ENCODE measurements around the gene MPPED2. TPM values are rescaled to one million over a fixed set of nuclear protein-coding genes. Genes with fewer than 3 reads are reported as not detected.

Gene MPPED2
- total and polyA plus RNA-seq, 12 donors, result 2.1 to 28.3 (median 5.7) TPM

DNA sequence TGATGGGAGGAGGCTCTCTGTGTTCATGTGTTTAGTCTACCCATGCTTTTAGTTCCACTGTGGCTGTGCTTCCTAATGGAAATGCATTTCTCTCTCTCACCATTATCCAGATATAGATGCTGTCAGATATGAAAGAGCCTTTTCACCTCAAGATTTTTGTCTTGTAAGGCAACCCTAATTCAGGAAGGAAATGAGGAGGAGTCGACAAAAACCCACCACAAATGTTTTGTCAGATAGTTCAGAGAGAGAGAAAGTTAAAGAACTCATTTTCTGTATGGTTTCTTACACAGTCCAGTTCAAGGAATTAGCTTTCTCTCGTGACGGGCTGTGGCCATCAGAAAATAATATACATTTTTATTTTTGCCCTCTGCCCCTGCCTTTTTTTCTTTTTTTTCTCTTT, 180.8 kb downstream of the MPPED2 start:
- Histone ChIP-seq H3K9me3 (replicated peaks in 1 of 3) (no peaks in the 10 kb centered on the region), H3K36me3 (replicated peaks in 1 of 2) (no peaks in the 10 kb centered on the region), H3K27me3 (no peaks in the 10 kb centered on the region), H3K4me1 (replicated peaks in 1 of 2) (no peaks in the 10 kb centered on the region), H3K27ac (no peak overlapping the region), H3K4me3 (no peak overlapping the region)
- TF ChIP-seq, protein P1, sequence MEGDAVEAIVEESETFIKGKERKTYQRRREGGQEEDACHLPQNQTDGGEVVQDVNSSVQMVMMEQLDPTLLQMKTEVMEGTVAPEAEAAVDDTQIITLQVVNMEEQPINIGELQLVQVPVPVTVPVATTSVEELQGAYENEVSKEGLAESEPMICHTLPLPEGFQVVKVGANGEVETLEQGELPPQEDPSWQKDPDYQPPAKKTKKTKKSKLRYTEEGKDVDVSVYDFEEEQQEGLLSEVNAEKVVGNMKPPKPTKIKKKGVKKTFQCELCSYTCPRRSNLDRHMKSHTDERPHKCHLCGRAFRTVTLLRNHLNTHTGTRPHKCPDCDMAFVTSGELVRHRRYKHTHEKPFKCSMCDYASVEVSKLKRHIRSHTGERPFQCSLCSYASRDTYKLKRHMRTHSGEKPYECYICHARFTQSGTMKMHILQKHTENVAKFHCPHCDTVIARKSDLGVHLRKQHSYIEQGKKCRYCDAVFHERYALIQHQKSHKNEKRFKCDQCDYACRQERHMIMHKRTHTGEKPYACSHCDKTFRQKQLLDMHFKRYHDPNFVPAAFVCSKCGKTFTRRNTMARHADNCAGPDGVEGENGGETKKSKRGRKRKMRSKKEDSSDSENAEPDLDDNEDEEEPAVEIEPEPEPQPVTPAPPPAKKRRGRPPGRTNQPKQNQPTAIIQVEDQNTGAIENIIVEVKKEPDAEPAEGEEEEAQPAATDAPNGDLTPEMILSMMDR (IDR thresholded peaks at IDR 0.05), result no peak
- TF ChIP-seq POLR2A (IDR thresholded peaks at IDR 0.05), result no peak
- no peak for DNase-seq
- 68 to 73% (median 72%) methylated on average over 3 of the region's 3 CpGs for WGBS, 4 donors
- intact Hi-C loops (cut with DNase I), result no loop called here

- Histone ChIP-seq H3K4me3 (no peak overlapping the region), H3K36me3 (replicated peaks in 1 of 2) (no peaks in the 10 kb centered on the region), H3K4me1 (replicated peaks in 1 of 2) (no peaks in the 10 kb centered on the region), H3K9me3 (replicated peaks in 1 of 3) (no peaks in the 10 kb centered on the region), H3K27me3 (no peaks in the 10 kb centered on the region), H3K27ac (no peak overlapping the region)
- intact Hi-C loops (cut with DNase I), result no loop called here
- no peak for DNase-seq
- WGBS, 4 donors, result 73 to 93% (median 86%) methylated on average over 3 of the region's 3 CpGs
- TF ChIP-seq POLR2A (IDR thresholded peaks at IDR 0.05), result no peak
- TF ChIP-seq, protein P1 (IDR thresholded peaks at IDR 0.05), result no peak
Observed at GRCh38 chr11:30404136-30404535, 182.0 kb downstream of the MPPED2 start.

DNA sequence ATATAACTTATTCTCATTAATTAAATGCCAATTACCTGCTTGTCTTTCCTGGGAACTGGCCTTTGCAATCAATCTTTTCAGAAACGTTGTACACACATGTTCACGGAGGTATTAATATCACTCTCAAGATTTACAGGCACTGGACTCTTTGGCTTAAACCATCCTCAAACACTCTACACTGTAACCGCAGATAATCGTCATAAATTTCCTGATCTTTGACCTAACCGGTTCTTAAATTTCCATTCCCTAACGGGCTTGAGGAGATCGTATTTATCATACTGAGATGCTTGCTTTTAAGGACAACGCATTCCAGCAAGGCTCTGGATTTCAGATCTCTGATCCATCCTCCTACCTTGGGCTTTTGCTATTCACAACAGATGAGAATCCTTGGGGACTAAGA, 190.4 kb downstream of the MPPED2 start:
- H3K27me3 ChIP-seq, result no peaks in the 10 kb centered on the region
- no peak for DNase-seq
- H3K4me1 ChIP-seq (replicated peaks in 1 of 2), result peaks cover 5 to 10% of the 10 kb centered on the region in 2 donors
- no peak overlapping the region for H3K4me3 ChIP-seq
- H3K9me3 ChIP-seq (replicated peaks in 1 of 3), result no peaks in the 10 kb centered on the region
- intact Hi-C loops (cut with DNase I), result no loop called here
- no peak overlapping the region for H3K27ac ChIP-seq
- WGBS, 4 donors, result 43 to 62% (median 57%) methylated on average over 8 of the region's 8 CpGs
- TF ChIP-seq, protein P1 (IDR thresholded peaks at IDR 0.05), result no peak
- no peak for TF ChIP-seq POLR2A (IDR thresholded peaks at IDR 0.05)
- no peaks in the 10 kb centered on the region for H3K36me3 ChIP-seq (replicated peaks in 1 of 2)

DNA sequence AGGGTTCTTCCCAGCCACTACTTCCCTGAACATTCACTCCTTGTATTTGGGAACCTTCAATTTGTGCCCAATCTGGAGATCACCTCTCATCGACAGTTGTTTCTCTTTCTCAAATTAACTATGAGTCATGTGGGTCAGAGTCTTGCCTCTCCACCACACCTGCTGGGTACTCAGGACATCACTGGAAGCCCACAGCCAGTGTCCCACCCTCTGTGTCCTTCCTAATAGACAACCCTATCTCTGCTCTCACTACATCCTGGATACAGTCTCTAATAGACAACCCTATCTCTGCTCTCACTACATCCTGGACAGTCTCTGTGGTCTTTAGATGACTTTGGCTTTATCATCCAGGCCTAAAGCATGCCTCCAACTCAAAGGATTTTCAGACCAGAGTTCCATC, 193.1 kb downstream of the MPPED2 start:
- Histone ChIP-seq H3K4me3 (no peak overlapping the region), H3K27ac (no peak overlapping the region), H3K27me3 (no peaks in the 10 kb centered on the region), H3K4me1 (replicated peaks in 1 of 2) (peaks cover 5 to 10% of the 10 kb centered on the region in 2 donors), H3K9me3 (replicated peaks in 1 of 3) (no peaks in the 10 kb centered on the region), H3K36me3 (replicated peaks in 1 of 2) (no peaks in the 10 kb centered on the region)
- WGBS, 4 donors, result 62 to 86% (median 76%) methylated on average over 1 of the region's 1 CpG
- intact Hi-C loops (cut with DNase I), result no loop called here
- no peak for TF ChIP-seq POLR2A (IDR thresholded peaks at IDR 0.05)
- TF ChIP-seq, protein P1 (IDR thresholded peaks at IDR 0.05), result no peak
- no peak for DNase-seq
